NCI-H774 (cell line): ENCODE data around the gene FKBP4.
A peak's percentile ranks its signal among the peaks of the same experiment; 100 is the strongest.

Source experiments
- DNase-seq: peaks from one replicate; lab custom pipeline; 2025; lab: John Stamatoyannopoulos, UW

The FKBP4 gene

GRCh38 chr12:2779281-2779680, 15.5 kb upstream of the FKBP4 start:
- no peak for DNase-seq

DNA sequence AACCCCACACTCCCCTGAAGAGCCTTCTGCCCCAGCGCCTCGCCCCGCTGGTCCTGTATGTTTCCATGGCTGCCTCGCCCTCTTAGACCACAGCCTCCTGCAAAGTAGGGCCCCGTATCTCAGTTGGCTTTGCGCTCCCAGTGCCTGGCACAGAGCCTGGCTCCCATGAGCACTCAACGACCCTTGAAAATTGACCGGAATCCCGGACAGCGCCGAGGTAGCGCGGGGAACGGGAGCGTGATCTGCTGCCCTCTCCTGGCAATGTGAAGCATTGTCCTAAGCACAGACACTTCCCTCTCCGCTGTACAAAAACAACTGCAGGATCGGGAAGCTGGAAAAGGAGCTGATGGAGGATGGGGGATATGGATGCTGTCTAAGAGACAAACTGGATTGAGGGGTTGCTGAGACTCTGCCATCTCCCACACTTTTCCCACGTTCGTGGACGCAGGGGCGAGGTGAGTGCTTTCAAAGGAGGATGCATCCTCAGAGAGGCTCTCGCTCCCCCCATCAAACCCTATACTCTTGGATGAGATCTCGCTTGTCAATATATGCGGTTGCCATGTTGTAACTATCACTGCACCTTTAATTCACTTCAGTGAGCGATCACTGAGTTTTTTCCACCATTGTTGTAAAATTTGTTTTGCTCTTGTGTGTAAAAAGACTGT, 10.7 kb upstream of the FKBP4 start:
- peak; percentile 76 for DNase-seq

DNA sequence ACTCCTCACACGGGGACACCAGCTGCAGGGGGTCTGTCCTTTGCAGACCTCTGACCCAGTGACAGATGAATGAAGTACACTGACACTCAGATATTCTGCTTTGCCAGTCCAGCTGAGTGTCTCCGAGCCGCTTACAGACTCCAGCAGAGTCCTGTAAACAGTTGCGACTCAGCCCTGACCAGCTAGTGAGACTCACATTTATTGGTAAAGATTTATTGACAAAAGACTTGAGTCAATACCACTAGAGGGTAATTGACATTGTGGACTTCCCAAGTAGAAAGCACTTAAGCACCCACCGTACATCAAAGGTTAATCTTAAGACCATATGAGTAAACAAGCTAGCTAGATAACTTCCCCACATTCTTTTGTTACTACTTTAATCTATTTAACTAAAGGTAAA, 9.8 kb upstream of the FKBP4 start:
- DNase-seq, result peak; percentile 37

- DNase-seq, result no peak
These were observed 3.7 kb upstream of the FKBP4 start for GRCh38 chr12:2791089-2791488.

DNA sequence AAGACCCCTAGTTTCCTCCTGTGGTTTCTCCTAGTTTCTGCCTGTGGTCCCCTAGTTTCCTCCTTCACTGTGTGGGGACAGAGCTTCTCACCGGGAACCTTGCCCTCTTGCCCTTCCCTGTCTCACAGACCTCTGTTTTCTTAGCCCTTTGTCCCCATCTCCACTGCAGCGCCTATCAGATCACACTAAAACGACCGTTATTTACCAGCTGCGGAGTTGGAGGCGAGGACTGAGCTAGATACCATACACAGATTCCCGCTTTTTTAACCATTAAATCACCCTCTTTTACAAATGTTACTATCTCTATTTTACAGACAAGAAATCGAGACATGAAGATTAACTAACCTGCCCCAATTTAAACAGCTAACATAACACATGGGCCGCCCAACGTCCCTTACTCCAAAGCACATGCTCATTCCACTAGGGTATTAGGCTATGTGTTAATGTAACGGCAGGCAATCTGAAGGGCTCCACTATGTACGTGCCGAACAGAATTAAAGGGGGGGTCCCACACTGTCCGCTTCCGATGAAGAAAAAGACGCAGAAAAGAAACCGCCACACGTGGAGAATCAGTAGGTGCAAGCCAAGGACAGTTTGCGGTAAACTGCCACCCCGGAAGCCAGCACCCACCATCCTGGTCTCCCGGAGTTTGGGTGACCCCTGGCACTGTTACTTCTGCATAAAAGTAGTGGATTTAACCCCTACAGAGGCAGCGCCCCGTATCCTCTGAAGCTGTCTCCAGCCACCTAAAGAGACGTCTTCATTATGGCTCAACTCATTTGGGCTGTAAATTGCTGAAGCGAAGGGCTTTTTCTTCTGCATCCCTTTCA, 1.9 kb upstream of the FKBP4 start:
- no peak for DNase-seq

- no peak for DNase-seq
These were observed 1.2 kb upstream of the FKBP4 start for GRCh38 chr12:2793561-2793960.

DNA sequence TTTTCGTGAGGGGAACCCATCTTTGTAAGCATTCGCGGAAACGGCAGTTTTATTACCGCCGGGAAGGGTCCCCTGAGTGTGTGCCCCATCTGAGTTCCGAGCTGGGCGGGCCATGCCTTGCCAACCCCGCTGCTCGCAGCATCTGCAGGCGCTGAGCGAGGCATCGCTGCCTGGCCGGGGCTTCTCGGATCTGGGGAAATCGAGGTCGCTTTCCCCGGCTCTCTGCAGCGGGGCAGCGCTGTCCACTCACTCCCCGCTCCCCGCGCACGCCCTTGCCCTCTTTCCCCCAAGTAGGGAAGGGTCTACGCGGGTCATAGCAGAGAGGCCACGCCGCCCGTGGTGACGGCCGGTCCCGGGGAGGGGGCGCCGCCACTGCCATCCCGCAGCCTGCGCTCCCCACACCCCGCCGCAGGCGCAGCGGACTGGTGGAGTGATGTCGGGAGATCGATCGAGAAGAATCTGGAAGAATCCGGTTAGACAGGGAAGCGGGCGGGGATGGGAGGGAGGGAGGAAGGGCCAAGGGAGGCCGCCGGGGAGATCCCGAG, 507 bp upstream of the FKBP4 start:
- no peak for DNase-seq

DNA sequence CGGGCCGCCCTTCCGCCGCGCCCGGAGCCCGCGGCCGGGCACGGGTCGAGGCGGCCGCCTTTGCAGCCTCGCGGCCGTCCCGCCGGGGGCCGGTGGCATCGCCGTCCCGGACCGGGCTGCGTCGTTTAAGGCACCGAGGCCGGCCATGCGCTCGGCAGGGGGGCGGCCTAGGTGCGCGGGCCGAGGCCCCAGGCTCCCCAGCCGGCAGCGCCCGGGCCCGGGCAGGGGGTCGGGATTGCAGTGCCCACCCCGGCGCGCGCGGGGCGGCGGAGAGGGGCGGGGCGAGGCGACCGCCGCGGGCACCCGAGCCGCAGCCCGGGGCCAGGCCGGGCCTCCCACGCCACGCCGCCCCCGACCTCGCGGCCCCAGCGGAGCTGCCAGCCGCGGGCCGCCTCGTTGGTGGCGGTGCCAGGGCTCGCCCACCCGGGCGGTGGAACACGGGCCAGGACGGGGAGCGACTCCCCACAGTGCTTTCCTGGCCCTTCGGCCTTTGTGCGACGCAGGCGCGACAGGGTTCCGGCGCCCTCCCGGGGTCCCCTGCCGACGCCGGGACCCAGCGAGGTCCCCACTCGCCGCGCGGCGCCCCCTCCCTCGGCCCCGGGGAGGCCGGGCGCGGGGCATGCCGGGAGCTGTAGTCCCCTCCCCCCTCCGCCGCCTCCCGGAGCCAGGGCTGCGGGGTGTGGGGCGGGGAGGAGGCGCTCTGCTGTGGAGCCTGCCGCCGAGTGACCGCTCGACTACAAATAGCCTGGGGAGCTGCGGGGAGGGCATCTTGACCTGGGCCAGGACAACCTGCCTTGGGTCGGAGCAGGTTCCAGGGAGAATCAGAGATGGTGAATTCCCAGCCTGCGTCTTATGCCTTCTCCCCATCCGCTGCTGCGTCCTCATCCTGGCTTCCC, 769 bp downstream of the FKBP4 start:
- DNase-seq, result peak; percentile 68

DNA sequence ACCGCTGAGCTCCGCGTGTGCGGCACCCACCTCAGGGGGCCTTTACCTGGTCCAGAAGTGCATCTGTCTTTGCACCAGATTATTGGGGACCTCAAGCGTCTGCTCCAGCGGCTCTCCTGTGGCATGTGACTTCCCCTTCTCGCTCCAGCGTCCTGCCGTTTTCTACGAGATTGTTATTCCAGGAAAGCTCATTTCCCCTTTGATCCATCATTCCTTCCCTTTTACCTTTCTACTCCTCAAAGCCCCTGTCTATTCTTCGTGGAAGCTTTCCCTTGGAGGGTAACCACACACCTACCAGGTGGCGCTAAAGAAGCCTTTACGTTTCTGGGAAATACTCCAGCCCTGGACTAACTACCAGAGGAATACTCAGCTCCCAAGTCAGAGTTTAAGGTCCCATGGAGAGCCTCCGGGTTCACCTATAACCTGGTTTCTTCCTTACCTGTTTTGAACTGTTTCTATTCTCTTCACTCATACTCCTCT, 1.5 kb downstream of the FKBP4 start:
- no peak for DNase-seq

- no peak for DNase-seq
These were observed 3.1 kb downstream of the FKBP4 start for GRCh38 chr12:2797721-2798418.

DNA sequence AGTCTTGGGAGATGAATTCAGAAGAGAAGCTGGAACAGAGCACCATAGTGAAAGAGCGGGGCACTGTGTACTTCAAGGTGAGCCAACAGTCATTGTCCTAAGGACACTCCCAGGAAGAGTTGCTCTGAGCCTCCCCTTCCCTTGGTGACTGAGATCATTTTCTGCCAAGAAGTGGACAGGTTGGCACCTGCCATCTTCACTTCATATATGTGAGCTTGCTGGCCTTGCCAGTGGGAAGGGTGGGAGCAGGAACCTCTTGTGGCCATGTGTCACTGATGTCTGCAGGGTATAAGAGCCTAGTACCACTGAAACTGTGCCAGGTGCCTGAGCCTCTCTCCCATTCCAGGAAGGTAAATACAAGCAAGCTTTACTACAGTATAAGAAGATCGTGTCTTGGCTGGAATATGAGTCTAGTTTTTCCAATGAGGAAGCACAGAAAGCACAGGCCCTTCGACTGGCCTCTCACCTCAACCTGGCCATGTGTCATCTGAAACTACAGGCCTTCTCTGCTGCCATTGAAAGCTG, 5.3 kb downstream of the FKBP4 start:
- DNase-seq, result no peak

DNA sequence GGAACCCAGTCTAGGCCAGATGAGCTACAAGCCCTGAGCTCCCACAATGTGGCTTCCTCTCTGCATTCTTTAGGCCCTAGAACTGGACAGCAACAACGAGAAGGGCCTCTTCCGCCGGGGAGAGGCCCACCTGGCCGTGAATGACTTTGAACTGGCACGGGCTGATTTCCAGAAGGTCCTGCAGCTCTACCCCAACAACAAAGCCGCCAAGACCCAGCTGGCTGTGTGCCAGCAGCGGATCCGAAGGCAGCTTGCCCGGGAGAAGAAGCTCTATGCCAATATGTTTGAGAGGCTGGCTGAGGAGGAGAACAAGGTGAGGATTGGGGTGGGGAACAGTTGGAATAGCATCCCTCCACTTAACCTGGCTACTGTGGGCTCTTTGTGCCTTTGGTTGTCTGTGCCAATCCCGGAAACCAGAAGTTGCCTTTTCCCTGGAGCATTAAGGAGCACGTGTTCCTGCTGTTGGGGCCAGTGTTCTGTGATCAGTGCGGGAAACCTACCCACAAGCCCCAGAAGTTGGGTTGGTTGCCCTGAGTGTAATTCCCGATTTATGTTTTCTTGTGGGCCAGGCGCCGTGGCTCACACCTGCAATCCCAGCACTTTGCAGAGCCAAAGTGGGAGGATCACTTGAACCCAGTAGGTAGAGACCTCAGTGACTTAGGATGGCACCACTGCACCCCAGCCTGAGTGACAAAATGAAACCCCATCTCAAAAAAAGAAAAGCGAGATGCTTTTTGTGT, 6.4 kb downstream of the FKBP4 start:
- no peak for DNase-seq

DNA sequence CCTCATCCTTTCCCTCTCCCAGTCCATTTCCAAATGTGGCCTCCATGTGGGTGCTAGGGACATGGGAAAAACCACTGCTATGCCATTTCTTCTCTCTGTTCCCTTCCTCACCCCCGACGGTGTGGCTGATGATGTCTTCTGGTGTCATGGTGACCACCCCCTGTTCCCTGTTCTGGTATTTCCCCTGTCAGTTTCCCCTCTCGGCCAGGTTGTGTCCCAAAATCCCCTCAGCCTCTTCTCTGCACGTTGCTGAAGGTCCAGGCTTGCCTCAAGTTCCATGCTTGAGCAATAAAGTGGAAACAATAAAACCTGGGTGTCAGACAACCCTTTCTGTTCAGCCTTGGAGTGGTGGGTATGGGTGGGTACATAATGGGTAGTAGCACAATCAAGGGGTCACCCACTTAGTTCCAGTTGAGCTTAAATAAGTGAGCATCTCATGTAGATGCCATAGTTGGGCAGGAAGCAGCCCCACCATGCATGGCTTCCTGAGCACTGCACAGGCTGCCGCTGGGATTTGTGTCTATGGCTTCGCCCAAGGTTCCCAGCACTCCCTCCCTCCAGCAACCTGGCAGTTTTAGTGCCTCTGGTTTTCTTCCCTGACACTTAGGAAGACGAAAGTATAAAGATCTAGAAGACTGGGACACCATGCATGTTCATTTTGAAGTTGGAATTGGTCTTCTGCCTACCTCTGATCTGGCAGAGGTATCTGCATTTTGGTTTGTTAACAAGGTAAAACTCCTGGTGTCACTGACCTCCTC, 9.0 kb downstream of the FKBP4 start:
- DNase-seq, result no peak

- no peak for DNase-seq
These were observed 9.8 kb downstream of the FKBP4 start for GRCh38 chr12:2804393-2805142.

- DNase-seq, result no peak
These were observed 10.4 kb downstream of the FKBP4 start for GRCh38 chr12:2805143-2805520.

GRCh38 chr12:2806700-2807099, 11.9 kb downstream of the FKBP4 start:
- no peak for DNase-seq

DNA sequence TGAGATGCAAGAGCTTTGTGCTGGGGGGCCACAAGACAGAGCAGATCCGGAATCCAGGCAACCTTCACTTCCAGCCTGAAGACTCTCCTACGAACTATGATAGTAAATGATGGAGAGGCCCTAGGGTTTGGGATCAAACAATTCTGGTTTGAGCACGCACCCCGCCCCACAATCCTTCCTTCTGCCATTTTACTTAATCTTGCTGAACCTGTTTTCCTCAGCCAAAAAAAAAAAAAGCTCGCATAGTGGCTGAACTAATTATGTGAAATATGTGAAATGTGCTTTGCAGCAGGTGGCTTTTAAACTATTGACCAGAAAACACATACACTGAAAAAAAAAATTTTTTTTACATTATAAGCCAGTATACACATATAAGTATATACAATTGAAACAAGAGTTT, 17.0 kb downstream of the FKBP4 start:
- no peak for DNase-seq

GRCh38 chr12:2812290-2813213, 17.8 kb downstream of the FKBP4 start, which contains the start of gene ITFG2:
Gene ITFG2 (plus strand): TSS chr12:2812668. CDS start chr12:2812761, 93 bp downstream.
- DNase-seq, result peak; percentile 99
